GM19193 (cell line): ENCODE data around the gene MCM10.

Experiments used
- POLR2A ChIP-seq: IDR thresholded peaks from 4 replicates; pipeline ENCODE4 v1.6.1; 2011; ENCODE audit not compliant: insufficient read depth, insufficient read length; ENCODE audit errors: extremely low read depth

Gene MCM10

DNA sequence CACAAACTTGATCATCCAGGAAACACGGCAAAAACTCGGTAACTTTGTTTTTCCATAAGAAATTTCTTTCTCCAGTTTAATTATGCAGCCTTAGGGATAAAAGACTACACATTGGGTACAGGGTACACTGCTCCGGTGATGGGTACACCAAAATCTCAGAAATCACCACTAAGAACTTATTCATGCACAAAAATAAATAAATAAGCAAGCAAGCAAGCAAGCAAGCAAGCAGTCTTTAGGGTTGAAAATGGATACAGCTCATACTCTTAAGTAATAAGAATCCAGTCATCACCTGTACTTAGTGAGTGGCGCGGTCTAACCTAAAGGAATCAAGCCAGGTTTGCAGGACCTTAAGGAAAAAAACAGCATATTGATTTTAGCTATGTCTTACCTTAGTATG, 30.0 kb downstream of the MCM10 start:
- TF ChIP-seq POLR2A = no peak

GRCh38 chr10:13193637-13194036, 32.3 kb downstream of the MCM10 start:
- no peak for TF ChIP-seq POLR2A

DNA sequence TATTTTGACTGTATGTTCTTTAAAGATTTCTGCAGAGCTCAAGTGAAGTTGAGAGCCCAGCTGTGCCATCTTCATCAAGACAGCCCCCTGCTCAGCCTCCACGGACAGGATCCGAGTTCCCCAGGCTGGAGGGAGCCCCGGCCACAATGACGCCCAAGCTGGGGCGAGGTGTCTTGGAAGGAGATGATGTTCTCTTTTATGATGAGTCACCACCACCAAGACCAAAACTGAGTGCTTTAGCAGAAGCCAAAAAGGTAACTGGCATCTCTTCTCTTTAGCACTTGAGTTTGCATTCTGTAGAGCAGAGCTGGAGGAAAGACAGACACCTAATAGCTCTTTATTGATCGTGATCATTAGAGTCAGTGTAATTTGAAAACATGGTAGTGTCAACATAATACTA, 33.7 kb downstream of the MCM10 start:
- no peak for TF ChIP-seq POLR2A

- no peak for TF ChIP-seq POLR2A
Measured at GRCh38 chr10:13201132-13201531, 39.8 kb downstream of the MCM10 start.

DNA sequence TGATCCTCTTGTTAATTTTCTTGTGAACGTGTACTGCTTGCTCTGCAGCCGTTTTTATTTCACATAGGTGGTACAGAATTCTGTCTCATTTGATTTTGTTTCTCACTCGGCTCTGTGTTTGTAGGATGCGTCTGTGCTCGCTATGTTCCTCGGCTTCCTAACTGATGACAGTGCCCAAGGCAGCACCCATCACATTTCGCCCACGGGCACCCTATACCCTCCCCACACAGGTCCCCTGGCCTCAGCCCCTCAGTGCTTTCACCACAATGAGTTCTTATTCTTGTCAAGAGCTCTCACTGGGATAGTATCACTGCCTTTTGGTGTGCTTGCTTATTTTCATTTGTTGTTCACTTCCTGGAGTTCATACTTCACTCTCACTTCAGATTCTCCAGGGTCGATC, 44.7 kb downstream of the MCM10 start:
- no peak for TF ChIP-seq POLR2A

DNA sequence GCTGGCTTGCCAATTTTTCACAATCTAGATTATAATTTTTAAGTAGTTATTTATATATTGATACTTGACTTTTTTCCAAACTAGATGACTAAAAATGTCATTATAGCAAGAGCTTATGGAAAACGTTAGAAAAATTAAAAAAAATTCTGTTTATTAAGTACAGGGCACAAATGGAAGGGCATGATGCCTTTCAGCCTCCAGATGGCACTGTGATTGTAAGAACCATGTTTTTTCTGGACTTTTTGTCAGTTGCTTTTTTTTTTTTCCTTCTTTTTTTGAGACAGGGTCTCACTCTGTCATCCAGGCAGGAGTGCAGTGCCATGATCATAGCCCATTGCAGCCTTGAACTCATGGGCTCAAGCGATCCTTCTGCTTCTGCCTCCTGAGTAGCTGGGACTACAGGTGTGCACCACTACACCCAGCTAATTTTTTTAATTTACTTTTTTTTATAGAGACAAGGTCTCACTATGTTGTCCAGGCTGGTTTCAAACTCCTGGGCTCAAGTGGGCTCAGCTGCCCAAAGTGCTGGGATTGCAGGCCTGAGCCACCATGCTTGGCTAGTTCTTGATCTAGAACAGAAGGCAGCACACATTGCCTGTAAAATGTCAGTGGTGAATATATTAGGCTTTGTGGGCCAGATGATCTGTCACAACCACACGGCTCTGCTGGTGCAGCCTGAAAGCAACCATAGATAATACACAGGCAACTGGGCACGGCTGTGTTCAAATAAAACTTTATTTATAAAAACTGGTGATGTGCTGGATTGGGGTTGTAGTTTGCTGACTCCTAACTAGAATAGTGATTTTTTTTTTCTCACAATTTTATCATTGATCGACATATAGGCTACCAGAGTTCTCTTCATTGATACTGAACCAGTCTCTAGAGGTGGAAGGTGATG, 45.4 kb downstream of the MCM10 start:
- no peak for TF ChIP-seq POLR2A

GRCh38 chr10:13213163-13213562, 51.8 kb downstream of the MCM10 start:
- TF ChIP-seq POLR2A = no peak

- TF ChIP-seq POLR2A = no peak
Measured at GRCh38 chr10:13218878-13219277, 57.5 kb downstream of the MCM10 start.

- no peak for TF ChIP-seq POLR2A
Measured at GRCh38 chr10:13219685-13220670, 58.6 kb downstream of the MCM10 start.

DNA sequence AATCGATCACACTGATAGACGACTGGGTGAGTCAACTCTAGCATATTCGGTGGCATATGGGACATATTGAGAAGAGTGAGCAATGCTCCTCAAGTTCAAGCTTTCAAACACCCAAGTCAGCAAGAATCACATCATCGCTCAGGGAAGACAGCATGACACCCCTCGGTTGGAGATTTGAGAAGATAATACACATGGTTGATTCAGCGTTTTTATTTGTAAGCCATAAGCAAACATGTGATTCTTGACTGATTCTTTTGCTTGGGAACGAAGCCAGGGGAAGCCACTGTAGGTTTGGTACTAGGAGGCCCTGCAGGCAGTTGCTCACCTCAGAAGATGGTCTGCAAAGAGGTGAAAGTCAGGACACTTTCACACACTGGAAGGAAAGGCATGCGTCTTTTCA, 60.2 kb downstream of the MCM10 start:
- no peak for TF ChIP-seq POLR2A

DNA sequence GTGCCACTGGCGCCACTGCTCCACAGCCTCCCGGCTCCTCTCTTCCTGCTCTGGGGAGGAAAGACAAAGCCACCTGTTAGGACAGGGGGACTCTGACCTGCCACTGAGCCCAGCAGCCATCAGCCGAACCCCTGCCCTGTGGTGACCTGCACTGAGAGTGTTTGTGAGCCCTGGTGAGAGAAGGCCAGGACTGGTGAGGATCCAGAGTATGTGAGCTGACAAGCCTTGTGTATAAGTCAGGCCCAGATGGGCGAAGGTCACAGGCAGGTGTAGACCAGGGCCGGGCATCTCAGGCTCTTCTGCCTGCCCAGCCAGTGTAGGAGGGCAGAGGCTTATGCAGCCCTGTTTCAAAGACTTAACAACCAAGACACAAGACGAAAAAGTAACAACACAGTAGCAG, 60.8 kb downstream of the MCM10 start:
- no peak for TF ChIP-seq POLR2A

DNA sequence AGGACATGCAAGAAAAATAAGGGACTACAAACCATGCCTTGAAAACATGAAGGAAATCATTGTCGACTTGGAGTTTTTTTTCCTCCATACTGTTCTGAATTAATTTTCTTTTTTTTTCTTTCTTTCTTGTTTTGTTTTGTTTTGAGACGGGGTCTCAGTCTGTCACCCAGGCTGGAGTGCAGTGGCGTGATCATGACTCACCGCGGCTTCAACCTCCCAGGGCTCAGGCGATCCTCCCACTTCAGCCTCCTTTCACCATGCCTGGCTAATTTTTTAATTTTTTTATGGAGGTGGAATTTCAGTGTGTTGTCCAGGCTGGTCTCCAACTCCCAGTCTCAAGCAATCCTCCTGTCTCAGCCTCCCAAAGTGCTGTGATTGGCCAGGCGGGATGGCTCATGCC, 61.2 kb downstream of the MCM10 start:
- no peak for TF ChIP-seq POLR2A

DNA sequence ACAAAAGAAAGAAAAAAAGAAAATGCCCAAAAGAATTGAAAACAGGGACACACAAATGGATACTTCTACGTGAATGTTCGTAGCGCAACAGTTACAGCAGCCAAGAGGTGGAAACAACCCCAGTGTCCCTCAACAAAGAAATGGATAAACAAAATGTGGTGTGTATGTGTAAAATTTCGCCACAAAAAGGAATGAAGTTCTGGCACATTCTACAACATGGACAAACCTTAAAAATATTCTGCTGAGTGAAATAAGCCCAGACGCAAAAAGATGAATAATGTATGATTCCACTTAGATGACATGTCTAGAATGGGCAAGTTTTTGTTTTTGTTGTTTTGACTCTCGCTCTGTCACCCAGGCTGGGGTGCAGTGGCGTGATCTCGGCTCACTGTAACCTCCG, 61.9 kb downstream of the MCM10 start:
- TF ChIP-seq POLR2A = no peak

GRCh38 chr10:13224210-13224995, 63.0 kb downstream of the MCM10 start:
- TF ChIP-seq POLR2A = no peak

GRCh38 chr10:13225601-13226000, 64.2 kb downstream of the MCM10 start:
- no peak for TF ChIP-seq POLR2A

DNA sequence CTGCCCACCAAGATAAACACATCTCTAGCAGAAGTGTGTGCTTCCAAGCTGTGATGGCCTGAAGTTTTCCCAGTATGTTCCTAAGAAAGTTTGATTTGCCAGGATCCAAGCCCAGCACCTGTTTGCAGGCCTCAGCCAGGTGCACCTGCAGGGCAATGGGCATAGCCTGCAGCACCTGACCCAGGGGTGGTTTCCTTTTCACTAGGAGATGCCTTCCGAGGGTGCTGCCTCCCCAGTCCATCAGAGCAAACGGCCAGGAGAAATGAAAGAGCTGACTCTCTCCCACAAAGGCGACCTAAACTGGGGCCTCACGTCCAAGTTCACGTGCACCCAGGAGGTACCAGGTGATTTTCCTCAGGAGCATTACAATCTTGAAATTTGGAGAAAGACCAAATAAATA, 65.7 kb downstream of the MCM10 start:
- no peak for TF ChIP-seq POLR2A

DNA sequence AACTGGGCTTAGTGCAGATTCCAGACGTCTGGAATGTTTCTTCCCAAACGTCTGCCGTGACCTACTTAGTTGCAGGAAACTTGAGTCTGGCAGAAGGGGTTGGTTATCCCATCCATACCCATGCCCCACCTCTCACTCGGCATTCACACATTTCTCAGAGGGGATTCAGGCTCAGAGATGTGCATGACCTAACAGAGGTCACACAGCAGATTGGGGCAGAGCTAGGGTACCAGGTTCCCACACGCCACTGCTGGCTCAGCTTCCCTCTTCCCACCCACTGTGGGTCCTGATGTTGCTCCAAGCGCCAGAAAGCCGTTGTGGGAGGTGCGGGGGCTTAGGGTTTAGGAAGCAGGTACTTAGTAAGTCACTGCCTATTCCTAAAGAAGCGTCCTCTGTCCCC, 69.8 kb downstream of the MCM10 start:
- no peak for TF ChIP-seq POLR2A
